ENCODE data around the gene SDK1. TPM values are rescaled to one million over a fixed set of nuclear protein-coding genes. Genes with fewer than 3 reads are reported as not detected.

Gene SDK1
- total and polyA plus RNA-seq, 2 of the 8 experiments (the other 6 are each of a cell fraction or from before 2014, with no cell fraction given): 3.3 to 7.2 TPM

GRCh38 chr7:3910054-3910453, 609.0 kb downstream of the SDK1 start (continued):
- TF ChIP-seq RNF2 (IDR thresholded peaks at IDR 0.05; ENCODE audit: borderline replicate concordance, low read depth, low read length, missing control alignments, poor library complexity, severe bottlenecking) (no peak), SP1 (IDR thresholded peaks at IDR 0.05; ENCODE audit: low read depth, low read length) (no peak), EZH2 (IDR thresholded peaks at IDR 0.05; ENCODE audit: low read depth, low read length, severe bottlenecking) (no peak), TCF12 (IDR thresholded peaks at IDR 0.05; ENCODE audit: low read depth, low read length) (no peak)
